ENCODE results near the gene DMD.

The DMD gene

DNA sequence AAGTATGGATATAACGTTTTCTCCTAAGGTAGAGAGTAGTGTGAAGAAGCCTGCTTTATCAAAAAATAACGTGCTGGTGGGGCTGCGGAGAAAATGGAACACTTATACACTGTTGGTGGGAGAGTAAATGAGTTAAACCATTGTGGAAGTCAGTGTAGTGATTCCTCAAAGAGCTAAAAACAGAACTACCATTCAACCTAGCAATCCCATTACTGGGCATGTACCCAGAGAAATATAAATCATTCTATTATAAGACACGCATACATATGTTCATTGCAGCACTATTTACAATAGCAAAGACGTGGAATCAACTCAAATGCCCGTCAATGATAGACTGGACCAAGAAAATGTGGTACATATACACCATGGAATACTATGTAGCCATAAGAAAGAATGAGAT lies 196.4 kb downstream of the DMD start:
- DNase-seq = no peak

DNA sequence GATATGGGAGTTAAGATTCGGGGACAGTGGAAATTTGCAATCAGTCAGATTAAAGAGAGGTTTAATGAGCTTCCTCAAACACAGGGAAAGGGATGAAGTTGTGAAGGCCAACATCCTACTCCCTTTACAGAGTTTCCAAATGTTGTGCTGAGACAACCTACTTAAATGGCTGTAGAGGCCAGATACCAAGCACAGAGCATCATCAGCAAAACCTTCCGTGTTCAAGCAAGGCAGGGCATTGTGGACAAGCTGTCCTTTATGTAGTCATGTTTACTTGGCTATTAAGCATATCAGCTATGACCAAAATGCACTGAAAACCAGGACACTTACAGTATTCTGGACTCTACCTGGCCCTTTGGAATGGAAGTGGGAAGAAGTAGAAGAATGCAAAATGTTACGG lies 197.3 kb downstream of the DMD start:
- no peak for DNase-seq

DNA sequence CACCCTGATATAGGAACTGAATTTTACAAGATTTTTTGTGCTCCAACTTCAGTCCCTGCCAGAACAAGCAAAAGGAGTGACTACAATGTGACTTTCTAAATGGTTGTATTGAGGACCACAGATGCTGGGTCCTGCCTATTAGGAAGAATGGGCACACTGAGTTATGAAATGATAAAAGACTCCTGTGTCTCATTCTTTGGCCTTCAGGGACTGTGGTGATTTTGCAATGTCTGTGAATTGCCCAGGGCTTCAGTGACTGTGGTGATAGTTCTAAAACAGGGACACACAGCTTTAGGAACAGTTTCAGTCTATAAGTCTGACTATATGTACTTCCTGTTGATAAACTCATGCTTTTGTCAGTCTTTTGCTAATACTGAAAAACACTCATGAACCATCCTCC lies 210.2 kb downstream of the DMD start:
- no peak for DNase-seq

DNA sequence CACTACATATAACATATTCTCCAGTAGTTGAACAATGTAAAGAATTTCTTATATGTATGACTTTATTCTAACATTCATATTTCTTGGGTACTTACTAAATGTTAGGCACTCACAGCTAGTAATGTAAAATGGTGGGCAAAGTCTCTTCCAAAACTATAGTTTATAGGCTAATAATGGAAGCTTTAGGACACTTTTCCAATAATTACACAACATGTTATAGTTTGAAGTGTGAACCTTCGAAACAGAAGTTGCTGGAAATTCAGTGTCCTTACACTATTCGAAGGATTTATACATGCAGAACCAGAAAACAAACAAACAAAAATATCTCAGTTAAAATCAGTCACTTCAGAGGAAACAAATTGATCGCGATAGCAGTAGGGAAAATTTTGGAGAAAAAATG lies 212.6 kb downstream of the DMD start:
- no peak for DNase-seq

DNA sequence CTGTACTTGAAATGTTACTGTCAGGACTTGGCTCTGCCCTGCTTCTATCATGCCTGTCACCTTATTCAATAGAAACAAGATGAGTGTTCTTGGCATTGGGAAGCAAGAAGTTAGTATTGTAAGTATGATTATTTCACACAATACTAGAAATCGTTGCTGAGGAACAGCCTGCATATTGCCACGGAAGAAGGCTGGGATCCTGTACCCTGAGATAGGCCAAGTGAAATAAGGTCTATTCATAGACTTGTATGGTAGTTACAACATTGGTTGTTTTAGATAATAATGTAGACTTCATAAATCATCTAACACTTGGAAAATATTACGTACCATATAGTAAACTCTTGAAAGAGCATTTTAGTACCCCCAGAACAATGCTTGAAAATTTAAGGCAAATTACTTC lies 215.9 kb downstream of the DMD start:
- DNase-seq = no peak

DNA sequence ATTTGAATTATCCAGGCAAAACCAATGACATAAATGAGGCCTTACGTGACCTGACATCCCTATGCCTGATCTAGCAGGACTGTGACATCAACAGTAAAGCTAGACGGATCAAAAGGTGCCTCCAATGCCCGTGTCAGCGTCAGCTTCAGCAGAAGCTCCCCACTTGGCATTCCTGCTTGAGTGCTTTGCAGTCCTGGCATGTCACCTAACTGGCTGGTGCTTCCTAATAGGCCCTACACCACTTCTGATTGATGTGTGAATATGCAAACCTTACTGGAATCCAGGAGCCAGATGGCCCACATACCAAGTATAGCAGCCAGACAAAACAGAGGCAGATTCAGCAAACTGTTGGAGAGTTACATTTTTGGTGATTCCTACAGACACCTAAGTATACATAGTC lies 224.2 kb downstream of the DMD start:
- no peak for DNase-seq

DNA sequence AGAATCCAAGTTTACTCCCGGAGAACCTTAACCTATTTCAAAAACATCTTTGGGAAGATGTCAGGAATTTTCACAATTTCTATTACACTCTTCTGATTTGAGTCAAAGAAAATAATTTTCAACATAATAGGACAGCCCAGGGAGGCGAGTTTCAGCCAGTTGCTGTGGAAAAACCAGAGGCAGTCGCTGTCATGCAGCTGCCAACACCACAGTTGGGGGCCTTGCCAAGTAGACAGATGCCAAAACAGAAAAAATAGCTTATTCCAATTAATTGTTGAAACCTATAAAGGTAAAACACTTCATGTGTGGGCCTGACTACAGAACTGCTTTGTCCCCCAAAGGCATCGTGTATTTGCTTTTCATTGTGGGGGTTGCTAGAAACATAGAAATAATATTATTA lies 225.8 kb downstream of the DMD start:
- DNase-seq = no peak

DNA sequence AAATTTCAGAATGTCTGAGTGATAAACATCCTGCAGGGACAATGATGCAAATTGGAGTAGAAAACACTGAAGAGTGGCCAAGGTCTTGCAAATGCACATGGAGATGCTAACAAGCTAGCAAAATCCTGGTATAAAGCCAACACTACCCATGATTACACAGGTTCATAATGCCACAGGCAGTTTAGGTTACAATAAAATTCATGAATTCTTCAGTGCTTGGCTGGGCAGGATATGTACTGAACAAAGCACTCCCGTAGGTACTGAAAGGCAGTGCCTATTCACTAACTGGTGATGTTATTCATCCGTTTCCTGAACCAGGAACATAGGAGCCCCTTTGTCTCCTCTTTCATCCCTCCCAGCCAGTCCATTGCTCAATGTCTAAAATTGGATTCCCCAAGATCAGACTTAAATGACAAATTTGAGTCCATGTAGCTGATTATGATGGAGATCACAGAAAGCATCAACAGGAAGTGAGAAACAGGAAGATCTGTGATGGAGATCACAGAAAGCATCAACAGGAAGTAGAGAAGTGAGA lies 244.5 kb downstream of the DMD start:
- DNase-seq = no peak

DNA sequence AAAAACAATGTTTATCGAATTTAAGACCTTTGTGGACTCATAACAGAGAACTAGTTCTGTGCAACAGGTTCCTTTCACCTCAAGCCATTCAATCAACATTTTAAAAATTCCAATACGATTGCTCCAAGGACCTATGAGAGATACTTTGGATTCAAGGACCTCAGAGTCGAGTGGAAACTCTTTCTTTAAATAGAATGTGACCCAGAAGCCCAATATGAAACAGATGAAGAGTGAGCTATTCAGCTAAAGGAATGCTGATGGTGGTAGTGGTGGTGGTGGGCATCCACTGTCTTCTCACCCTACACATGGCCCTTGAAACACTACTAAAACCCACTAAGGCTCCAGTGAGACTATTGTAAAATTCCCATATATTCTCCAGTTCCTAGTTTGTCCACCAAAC lies 257.2 kb downstream of the DMD start:
- no peak for DNase-seq

DNA sequence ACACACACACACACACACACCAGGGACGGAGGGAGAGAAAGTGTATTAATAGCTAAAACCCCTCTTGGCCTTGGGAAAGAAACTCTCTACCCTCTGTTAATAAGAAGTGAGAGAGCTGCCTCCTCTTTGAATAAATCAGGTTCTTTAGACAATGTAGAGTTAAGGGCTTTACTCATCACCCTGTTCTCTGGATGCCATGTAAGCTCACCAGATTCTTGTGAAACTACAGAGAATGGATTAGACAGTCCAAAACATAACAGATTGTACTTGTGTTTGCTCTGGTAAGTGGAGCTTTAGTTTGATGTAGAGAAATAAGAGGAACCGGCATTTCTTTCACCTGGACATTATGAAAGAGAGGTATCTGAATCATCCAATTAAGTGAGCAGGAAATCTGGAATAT lies 263.2 kb downstream of the DMD start:
- DNase-seq = no peak

DNA sequence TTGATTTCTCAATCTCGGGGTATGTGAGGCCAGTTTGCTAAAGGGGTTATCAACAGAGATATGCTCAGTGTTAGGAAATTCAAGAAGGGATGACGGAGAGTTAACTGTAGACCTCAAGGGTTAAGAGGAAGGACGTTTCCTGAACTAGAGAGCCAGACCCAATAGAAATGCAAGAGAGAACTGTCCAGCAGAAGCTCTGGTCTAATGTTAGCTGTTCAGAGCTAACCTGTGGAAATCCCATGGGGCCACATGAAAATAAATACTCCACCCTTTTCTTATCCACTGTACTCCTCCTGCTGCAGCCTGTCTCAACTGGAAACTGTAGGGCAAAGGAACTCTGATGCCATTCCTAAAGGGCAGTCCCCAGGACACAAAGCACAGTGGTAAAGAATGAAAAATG lies 274.3 kb downstream of the DMD start:
- no peak for DNase-seq

DNA sequence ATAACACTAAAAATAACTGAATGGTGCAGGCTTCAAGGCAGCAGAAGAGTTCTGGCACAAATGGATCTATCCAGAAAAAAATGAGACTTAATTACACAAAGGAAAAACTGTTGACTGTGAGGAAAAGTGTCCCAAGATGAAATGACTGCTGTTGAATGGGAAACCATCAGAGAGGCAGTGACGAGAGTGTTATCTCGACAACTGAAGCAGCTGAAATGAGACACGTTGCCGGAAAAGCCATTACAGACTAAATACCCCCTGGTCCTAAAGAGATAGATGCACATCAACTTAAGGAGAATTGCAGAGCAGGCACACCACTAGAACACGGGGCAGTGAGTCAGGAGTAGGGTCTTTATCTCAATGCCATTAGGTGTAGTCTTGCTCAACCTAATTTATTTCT lies 277.8 kb downstream of the DMD start:
- no peak for DNase-seq

DNA sequence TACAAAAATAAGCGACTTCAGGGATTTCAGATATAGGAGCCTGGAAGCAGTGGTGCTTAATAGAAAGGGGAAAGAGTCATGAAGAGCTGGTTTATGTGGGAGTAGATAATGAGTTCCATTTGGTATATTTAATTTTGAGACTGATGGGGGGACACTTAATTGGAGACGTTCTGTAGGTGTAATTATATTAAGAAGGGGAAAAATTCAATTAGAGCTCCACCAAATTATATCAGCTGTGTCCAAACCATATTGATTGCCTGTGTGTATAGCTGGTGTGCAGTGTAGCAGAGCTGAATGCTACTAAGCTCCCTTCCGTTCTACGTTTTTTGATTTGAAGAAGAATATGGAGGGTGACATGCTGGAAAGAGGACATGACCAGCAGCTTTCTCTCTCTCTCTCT lies 282.3 kb downstream of the DMD start:
- DNase-seq = no peak

DNA sequence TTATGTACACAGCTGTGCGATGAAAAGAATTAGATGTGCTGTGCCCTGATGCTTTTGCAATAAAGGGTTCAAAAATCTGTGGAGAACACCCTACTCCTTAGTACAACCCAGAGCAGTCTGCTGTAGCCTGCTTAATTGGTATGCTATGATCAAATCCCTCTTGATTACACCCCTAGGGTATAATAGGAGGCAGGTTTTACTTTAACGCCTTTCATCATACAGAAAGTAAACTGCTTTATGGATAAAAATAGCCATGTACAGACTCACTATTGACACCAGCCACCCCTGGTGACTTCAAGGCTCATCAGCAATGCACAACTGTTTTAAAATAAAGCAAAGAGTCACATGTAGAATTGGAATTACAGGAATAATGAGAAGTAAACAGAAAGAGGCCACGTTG lies 315.3 kb downstream of the DMD start:
- DNase-seq = no peak

DNA sequence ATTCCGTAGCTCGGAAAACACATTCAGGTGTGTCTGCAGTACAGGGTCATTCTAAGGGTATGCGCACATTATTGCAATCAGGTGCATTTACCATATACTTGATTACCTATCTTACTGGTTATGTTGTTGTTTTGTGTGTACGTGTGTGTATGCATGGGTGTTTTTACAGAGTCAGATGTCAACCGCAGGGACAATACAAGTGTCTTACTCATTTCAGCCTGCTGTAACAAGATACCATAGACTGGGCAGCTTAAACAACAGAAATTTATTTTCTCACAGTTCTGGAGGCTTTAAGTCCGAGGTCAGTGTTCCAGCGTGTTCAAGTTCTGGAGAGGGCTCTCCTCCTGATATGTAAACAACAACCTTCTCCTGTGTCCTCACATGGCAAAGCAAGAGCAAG lies 316.7 kb downstream of the DMD start:
- DNase-seq = no peak

DNA sequence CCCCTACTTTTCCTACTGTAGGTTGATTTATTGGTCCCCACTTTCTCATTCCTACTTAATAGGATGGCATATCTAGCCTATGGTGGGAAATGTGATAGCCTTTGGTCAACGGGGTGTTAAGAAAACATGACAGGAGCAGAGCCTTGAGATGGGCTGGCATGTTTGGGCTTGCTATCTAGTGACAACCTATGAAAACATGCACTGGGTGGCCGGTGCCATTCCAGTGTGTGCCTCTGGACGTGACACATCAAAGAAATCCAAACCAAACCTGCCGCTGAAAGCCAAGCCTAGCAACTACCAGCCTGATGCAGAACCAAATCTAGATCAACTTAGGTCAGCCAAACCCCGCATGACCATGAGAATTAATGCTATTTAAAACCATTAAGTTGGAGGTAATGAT lies 317.6 kb downstream of the DMD start:
- no peak for DNase-seq

DNA sequence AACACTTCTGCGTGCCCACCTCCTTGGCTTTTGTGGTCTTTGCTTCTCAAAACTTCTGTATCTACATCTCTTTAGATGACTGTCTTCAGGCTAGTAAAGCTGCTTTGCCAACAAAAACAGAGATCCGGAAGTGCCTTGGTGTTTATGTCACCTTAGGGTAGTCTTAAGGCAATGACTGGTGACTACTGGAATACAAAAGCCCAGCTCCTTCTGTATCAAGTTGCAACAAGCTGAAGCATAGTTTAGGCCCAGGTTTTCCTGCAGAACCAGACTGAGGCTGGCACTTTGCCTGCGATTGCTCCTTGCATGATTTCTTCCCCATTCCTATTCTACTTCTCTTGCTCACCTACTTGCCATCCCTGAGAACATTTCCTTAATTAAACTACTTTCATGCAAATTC lies 333.8 kb downstream of the DMD start:
- DNase-seq = no peak

DNA sequence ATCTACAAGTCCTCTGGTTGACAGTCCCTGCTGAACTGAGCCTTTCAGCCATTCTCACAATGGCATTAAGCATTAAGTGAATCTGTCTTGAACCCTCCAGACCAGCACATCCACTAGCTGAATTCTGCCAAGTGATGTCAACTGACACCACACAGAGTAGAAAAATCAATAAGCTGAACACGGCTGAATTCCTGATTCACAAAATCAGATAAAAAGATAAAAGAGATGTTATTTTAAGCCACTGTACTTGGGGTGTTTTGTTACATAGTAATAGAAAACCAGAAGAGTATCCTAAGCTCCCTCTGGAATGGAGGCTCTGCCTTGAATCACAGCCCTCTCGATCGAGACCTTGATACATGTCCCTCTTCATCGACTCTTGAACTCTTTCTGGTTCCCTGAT lies 336.5 kb downstream of the DMD start:
- no peak for DNase-seq

DNA sequence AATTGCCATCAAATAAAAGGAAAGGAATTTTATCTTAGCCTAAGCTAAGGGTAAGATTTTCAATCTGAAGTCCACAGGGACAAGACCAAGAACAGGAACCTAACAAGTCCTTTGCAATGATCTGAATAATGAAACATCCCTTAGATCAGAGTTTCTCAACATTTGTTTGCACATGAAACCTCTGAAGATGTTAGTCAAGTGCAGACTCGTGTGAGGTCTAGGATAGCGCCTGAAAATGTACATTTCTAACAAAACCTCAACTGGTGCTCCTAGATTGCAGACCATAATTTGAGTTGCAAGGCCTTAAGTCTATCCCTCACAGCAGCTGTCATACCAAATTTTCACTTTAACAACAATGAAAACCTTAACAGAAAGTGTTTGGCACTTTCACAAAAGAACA lies 337.6 kb downstream of the DMD start:
- no peak for DNase-seq

DNA sequence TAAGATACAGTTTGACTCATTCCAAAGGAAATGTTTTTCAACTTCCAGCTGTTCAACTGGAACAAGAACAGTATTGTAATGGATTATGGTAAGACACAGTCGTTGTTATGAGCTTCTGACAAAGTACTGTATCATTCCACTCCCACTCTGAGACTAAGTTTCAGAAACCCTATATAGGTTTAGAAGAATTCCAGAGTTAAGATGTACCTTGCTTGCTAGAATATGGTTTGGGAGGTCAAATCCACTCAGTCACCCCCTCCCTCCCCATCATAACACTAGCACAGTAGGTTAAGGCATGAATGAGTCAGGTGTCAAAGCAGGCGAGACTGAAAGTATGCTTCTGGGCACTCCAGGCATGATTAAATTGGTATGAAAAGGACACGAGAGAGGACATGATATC lies 339.7 kb downstream of the DMD start:
- DNase-seq = no peak

DNA sequence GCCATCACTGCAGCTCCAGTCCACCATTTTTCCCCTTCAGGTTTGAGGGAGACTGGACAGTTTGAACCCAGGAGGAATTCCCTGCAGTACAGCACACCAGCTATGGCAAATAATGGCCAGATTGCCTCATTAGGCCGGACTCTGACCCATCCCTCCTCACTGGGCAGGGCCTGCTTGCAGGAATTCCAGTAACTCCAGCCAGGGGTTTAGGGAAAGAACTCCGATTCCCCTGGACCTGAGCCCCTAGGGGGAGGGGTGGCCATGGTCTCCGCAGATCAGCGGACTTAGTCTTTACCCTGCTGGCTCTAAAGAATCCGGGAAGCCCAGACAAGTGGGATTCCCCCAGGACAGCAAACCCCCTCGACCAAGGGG lies 342.8 kb downstream of the DMD start:
- no peak for DNase-seq

DNA sequence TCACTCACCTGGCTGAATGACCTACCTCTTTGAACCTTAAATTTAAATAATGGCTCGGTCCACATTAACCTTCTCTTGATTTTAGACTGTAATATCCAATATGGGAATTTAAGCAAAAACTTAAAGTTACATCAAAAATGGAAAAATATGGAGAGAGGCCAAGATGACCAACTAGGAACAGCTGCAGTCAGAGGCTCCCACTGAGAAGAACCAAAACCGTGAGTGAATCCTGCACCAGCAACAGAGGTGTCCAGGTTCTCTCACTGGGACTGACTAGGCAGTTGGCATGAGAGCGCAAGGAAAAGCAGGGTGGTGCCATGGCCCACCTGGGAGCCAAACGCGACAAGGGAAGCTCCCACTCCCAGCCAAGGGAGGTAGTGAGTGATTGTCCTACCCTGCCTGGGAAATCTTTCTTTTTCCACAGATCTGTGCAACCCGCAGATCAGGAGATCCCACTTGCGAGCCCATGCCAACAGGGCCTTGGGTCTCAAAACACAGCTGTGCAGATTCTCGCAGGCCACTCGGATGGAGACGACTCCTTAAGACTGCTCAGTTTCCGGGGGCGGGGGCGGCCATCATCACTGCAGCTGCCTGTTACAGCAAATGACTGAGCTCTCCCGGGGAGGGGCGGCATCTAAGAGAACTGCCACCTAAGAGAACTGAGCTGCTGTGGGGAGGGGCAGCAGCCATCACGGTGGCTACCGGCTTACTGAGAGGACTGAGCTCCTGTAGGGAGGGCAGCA lies 343.4 kb downstream of the DMD start:
- DNase-seq = no peak

DNA sequence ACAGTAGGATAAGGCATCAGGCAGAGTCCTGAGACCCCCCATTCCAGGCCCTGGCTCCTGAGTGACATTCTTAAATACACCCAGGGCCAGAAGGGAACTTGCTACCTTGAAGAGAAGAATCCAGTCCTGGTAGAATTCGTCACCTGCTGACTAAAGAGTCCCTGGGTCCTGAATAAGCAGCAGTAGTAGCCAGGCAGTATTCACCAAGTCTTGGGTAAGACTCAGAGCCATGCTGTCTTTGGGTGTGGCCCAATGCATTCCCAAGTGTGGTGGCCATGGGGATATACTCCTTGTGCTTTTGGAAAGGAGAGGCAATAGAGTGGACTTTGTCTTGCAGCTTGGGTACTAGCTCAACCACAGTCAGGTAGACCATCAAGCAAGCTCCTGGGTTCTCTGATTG lies 359.1 kb downstream of the DMD start:
- no peak for DNase-seq

DNA sequence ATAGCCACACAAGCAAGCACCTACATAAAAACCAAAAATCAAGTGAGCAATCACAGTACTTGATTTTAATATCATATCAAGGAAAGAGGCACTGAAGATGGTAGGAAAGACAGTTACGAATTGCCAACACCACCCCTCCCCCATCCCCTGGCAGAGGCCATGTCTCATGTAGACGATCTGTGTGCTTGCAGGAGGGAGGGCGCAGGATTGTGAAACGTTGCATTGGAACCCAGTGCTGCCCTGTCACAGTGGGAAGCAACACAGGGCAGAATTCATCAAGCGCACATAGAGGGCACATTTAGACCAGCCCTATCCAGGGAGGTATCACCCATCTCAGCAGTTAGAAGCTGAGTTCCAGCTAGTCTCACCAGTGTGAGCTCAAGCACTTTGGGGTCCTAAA lies 359.8 kb downstream of the DMD start:
- no peak for DNase-seq

DNA sequence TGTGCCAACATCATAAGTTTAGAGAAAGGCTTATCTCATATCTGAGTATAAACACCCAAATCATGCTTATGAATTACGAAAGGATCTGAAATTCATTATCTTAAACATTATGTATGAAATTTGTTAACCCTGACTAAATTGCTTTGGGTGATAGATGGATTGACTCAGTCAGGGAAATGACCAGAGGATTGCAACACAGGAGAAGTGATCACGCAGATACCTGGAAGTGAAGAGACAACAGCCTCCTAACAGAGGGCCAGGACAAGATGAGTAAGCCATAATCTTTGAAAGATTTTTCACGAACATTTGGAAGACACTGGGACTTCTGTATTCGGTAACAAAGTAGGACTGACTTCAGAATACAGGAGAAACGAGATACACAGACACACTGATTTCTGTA lies 363.4 kb downstream of the DMD start:
- DNase-seq = no peak

DNA sequence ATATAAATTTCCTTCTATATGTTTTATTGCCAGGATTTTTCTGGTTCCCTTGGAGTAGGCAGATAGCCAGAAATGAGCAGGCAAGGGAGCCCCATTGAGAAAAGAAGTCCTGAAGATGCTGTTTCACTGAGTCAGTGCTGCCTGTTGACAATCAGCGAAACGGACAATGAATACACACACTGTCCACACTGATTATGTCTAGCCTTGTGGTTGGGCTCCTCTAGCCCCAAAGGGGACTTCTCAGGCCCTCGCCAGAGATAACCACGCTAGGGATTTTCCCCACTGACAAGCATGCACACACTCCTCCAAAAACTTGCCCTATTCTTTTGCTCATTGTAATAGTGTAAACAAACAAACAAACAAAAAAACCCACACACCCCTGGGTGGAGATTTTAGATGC lies 369.3 kb downstream of the DMD start:
- no peak for DNase-seq

Measured in NK-92 treated with Interleukin-12 subunit alpha and Interleukin-12 subunit beta, amount 100 ng/mL, for 24 hours (cell line).